CD4-positive, alpha-beta T cell (primary cell): ENCODE data around the gene XG. TPM values are rescaled to one million over a fixed set of nuclear protein-coding genes. Genes with fewer than 3 reads are reported as not detected.
"Not testable (repeated sequence)": the region's sequence is repeated elsewhere in the genome, so short reads cannot be mapped to it uniquely, and the experiment has no call there.

ENCODE experiments used
- ATAC-seq: fragments of 200-7000 bp; cut with Tn5 transposase; one replicate; pipeline ENCODE4 v1.10.0; 2022; ENCODE audit warnings: mild to moderate bottlenecking; ENCODE audit not compliant: poor library complexity
- CTCF ChIA-PET: fragments of 350-600 bp; sonication (Branson Sonifier 250); formaldehyde crosslinking; loops from one replicate; lab custom pipeline; 2021; ENCODE audit warnings: antibody characterized with exemption, inconsistent platforms; lab: Charles Lee
- POLR2A ChIA-PET: fragments of 350-600 bp; sonication (Branson Sonifier 250); formaldehyde crosslinking; loops from one replicate; lab custom pipeline; 2021; ENCODE audit warnings: antibody characterized with exemption, inconsistent platforms; lab: Charles Lee
- DNase-seq, 14 experiments: peaks; one replicate each; pipeline ENCODE4 v3.0.0-alpha.2; 2013 to 2020; ENCODE audit warnings: mixed read lengths in 2 of 14
- H3K27ac ChIP-seq, 2 donors: one replicate each; pipeline versions ENCODE4 v1.5.1 to v1.7.0; 2013; ENCODE audit warnings: low read length in 2 of 2, low read depth in 1 of 2, mild to moderate bottlenecking in 1 of 2
- H3K27me3 ChIP-seq, 2 experiments: 1 replicate in 1 of 2; 2 replicates in 1 of 2; pipeline versions ENCODE4 v1.6.1 to v1.7.0; 2013; ENCODE audit warnings: low read length in 2 of 2, control low read depth in 1 of 2, mild to moderate bottlenecking in 1 of 2, moderate library complexity in 1 of 2; ENCODE audit not compliant: insufficient read depth in 2 of 2, control insufficient read depth in 1 of 2
- H3K36me3 ChIP-seq: one replicate; pipeline ENCODE4 v1.6.1; 2013; ENCODE audit warnings: low read length, control low read depth; ENCODE audit not compliant: insufficient read depth
- H3K4me1 ChIP-seq: one replicate; pipeline ENCODE4 v1.6.1; 2013; ENCODE audit warnings: low read length, control low read depth; ENCODE audit not compliant: insufficient read depth
- H3K4me3 ChIP-seq: one replicate; pipeline ENCODE4 v1.5.1; 2013; ENCODE audit warnings: mild to moderate bottlenecking, low read length, moderate library complexity
- H3K9me3 ChIP-seq, 2 experiments: 1 replicate in 1 of 2; 2 replicates in 1 of 2; pipeline versions ENCODE4 v1.6.1 to v1.7.0; 2013; ENCODE audit warnings: low read length in 2 of 2, mild to moderate bottlenecking in 2 of 2, control low read depth in 1 of 2, moderate library complexity in 1 of 2; ENCODE audit not compliant: control insufficient read depth in 1 of 2, insufficient read depth in 1 of 2
- H3K27ac Mint-ChIP-seq: one replicate; pipeline ENCODE4 v1.8.0; 2020; ENCODE audit warnings: mixed read lengths
- H3K27me3 Mint-ChIP-seq: one replicate; pipeline ENCODE4 v1.8.0; 2021; ENCODE audit warnings: mixed read lengths
- H3K36me3 Mint-ChIP-seq: one replicate; pipeline ENCODE4 v1.8.0; 2021; ENCODE audit warnings: low read depth, mixed read lengths
- H3K4me1 Mint-ChIP-seq: one replicate; pipeline ENCODE4 v1.8.0; 2021; ENCODE audit warnings: low read depth, mixed read lengths
- H3K4me3 Mint-ChIP-seq: one replicate; pipeline ENCODE4 v1.8.0; 2020; ENCODE audit warnings: mild to moderate bottlenecking, mixed read lengths
- H3K9me3 Mint-ChIP-seq: one replicate; pipeline ENCODE4 v1.8.0; 2020; ENCODE audit warnings: mixed read lengths
- CTCF ChIP-seq: fragments of 200-600 bp; IDR thresholded peaks from one replicate; pipeline ENCODE4 v1.8.0; 2022; ENCODE audit warnings: antibody characterized with exemption, mild to moderate bottlenecking
- intact Hi-C, 2 experiments: fragments of 100-400 bp; cut with DNase I in 1 of 2; cut with micrococcal nuclease in 1 of 2; formaldehyde crosslinking; loops; one replicate each; pipeline versions ENCODE4 v1.15.1 to v1.9.0; 2023 to 2025; cut with DNase I, micrococcal nuclease
- polyA plus RNA-seq, 2 donors: library from polyadenylated mRNA; unstranded; fragments of 120-200 nt; gene quantifications; one replicate each; pipeline ENCODE4 v1.2.1, GENCODE V29; 2013
- total RNA-seq, 174 experiments: library from RNA in 2 of 174; stranded (reverse) in 2 of 174; gene quantifications; one replicate each; pipeline ENCODE4 v1.2.3 and lab custom pipeline; 2021 to 2026

Gene XG
- total RNA-seq = not detected
- 0.06 TPM for polyA plus RNA-seq (2013, experiment 1 of 2)
- polyA plus RNA-seq (2013, experiment 2 of 2) = 0.07 TPM
- 0 to 0.71 (median 0.07) reads per million in 172 experiments for total RNA-seq (lab: John Stamatoyannopoulos, UW)

- H3K27me3 Mint-ChIP-seq, H3K27me3 ChIP-seq, H3K36me3 Mint-ChIP-seq, POLR2A ChIA-PET, H3K9me3 ChIP-seq, H3K27ac ChIP-seq, intact Hi-C loops, H3K4me1 Mint-ChIP-seq, H3K36me3 ChIP-seq, H3K4me3 Mint-ChIP-seq, H3K4me3 ChIP-seq, H3K4me1 ChIP-seq, DNase-seq, H3K27ac Mint-ChIP-seq, ATAC-seq, CTCF ChIA-PET, H3K9me3 Mint-ChIP-seq: not testable (repeated sequence)
Measured at GRCh38 chrX:2751874-2752300, at the start of gene XG. TSS of gene XG (plus strand) at chrX:2752040. CDS start at chrX:2752275, 235 bp downstream.

- CTCF ChIA-PET = no interaction called here
- H3K27ac Mint-ChIP-seq = peak overlapping the region; percentile 76
Measured at GRCh38 chrX:2703991-2704369, 47.9 kb upstream of the XG start.

GRCh38 chrX:2705046-2705832 is 46.6 kb upstream of the XG start:
- Histone ChIP-seq H3K36me3 (peaks cover 19% of the 10 kb centered on the region), H3K27ac (no peak overlapping the region), H3K27me3 (no peaks in the 10 kb centered on the region), H3K4me3 (no peak overlapping the region), H3K9me3 (no peaks in the 10 kb centered on the region), H3K4me1 (peaks cover 88% of the 10 kb centered on the region)
- peaks cover 44% of the 10 kb centered on the region for H3K36me3 Mint-ChIP-seq
- peak overlapping the region; percentile 66 for H3K27ac Mint-ChIP-seq
- ChIA-PET POLR2A (no interaction called here), CTCF (no interaction called here)
- DNase-seq = no peak
- H3K9me3 Mint-ChIP-seq = no peaks in the 10 kb centered on the region
- no peak for TF ChIP-seq CTCF
- no peak for ATAC-seq
- no peaks in the 10 kb centered on the region for H3K27me3 Mint-ChIP-seq
- peak overlapping the region; percentile 45 for H3K4me3 Mint-ChIP-seq
- peaks cover 89% of the 10 kb centered on the region for H3K4me1 Mint-ChIP-seq
- intact Hi-C loops = loop anchor here in 1 of 2 experiments (5.0 kb wide), 1 partner anchor 58 kb away; no protein-coding TSS in a partner anchor

More at GRCh38 chrX:2703991-2704369, 47.9 kb upstream of the XG start:
- Mint-ChIP-seq H3K9me3 (no peaks in the 10 kb centered on the region), H3K4me1 (peaks cover 88% of the 10 kb centered on the region), H3K36me3 (peaks cover 47% of the 10 kb centered on the region), H3K27me3 (no peaks in the 10 kb centered on the region), H3K4me3 (peak overlapping the region; percentile 82)
- Histone ChIP-seq H3K36me3 (peaks cover 16% of the 10 kb centered on the region), H3K4me3 (no peak overlapping the region), H3K4me1 (peaks cover 88% of the 10 kb centered on the region), H3K27ac (no peak overlapping the region), H3K27me3 (no peaks in the 10 kb centered on the region), H3K9me3 (no peaks in the 10 kb centered on the region)
- intact Hi-C loops = loop anchor here in 1 of 2 experiments (1.0 kb wide), 1 partner anchor 10 kb away; no protein-coding TSS in a partner anchor
- no peak for DNase-seq
- no peak for TF ChIP-seq CTCF
- POLR2A ChIA-PET = no interaction called here
- ATAC-seq = no peak
